HEK293 (cell line): Measurements from ENCODE around the gene TLR9.

Experiments
- CTCF ChIP-seq: fragments of 450-650 bp; formaldehyde crosslinking; IDR thresholded peaks from 2 replicates; pipeline ENCODE4 v1.5.1; 2016; ENCODE audit warnings: missing biosample characterization, missing genetic modification characterization
- KLF16 ChIP-seq: fragments of 450-650 bp; formaldehyde crosslinking; IDR thresholded peaks from 2 replicates; pipeline ENCODE4 v1.5.1; 2017; ENCODE audit warnings: missing biosample characterization, missing genetic modification characterization
- SP2 ChIP-seq: fragments of 450-650 bp; formaldehyde crosslinking; IDR thresholded peaks from 2 replicates; pipeline ENCODE4 v1.5.1; 2016; ENCODE audit warnings: missing biosample characterization, missing genetic modification characterization
- ZBTB21 ChIP-seq: fragments of 450-650 bp; formaldehyde crosslinking; IDR thresholded peaks from 2 replicates; pipeline ENCODE4 v1.5.1; 2017; ENCODE audit warnings: missing biosample characterization, missing genetic modification characterization
- ZFP37 ChIP-seq: fragments of 450-650 bp; formaldehyde crosslinking; IDR thresholded peaks from 2 replicates; pipeline ENCODE4 v1.5.1; 2016; ENCODE audit warnings: missing biosample characterization, missing genetic modification characterization
- ZNF211 ChIP-seq: fragments of 450-650 bp; formaldehyde crosslinking; IDR thresholded peaks from 2 replicates; pipeline ENCODE4 v1.5.1; 2016; ENCODE audit warnings: low read depth, missing biosample characterization, missing genetic modification characterization
- ZNF302 ChIP-seq: fragments of 450-650 bp; formaldehyde crosslinking; IDR thresholded peaks from 2 replicates; pipeline ENCODE4 v1.5.1; 2016; ENCODE audit warnings: missing biosample characterization, missing genetic modification characterization, low read depth
- ZNF362 ChIP-seq: fragments of 450-650 bp; formaldehyde crosslinking; IDR thresholded peaks from 2 replicates; pipeline ENCODE4 v1.5.1; 2016; ENCODE audit warnings: missing biosample characterization, missing genetic modification characterization
- ZNF639 ChIP-seq: fragments of 450-650 bp; formaldehyde crosslinking; IDR thresholded peaks from 2 replicates; pipeline ENCODE4 v1.5.1; 2016; ENCODE audit warnings: missing biosample characterization, missing genetic modification characterization
- ZNF670 ChIP-seq: fragments of 450-650 bp; formaldehyde crosslinking; IDR thresholded peaks from 2 replicates; pipeline ENCODE4 v1.5.1; 2016; ENCODE audit warnings: missing biosample characterization, missing genetic modification characterization, low read depth
- TF ChIP-seq, protein P1 (sequence below): fragments of 450-650 bp; formaldehyde crosslinking; IDR thresholded peaks from 2 replicates; pipeline ENCODE4 v1.5.1; 2016; ENCODE audit warnings: missing biosample characterization, missing genetic modification characterization, low read depth

DNA sequence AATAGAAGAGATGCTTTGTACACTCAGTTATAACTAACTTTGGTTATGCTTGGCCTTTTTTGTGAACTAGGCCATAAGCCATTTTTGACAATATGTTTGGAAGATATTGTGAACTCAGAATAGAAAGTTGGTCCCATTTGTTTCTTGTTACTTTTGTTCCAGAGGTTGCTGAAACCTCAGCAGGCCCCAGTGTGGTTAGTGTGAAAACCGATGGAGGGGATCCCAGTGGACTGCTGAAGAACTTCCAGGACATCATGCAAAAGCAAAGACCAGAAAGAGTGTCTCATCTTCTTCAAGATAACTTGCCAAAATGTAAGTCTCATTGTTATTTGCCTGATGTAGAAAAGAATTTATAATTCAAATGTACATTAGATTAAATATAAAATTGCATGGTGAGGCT lies 21.7 kb downstream of the TLR9 start:
- TF ChIP-seq ZNF670 (tag by site-specific recombination) (no peak), CTCF (tag by site-specific recombination) (no peak), ZNF211 (no peak), ZNF639 (tag by site-specific recombination) (no peak), KLF16 (tag by site-specific recombination) (no peak), ZNF302 (no peak), ZBTB21 (no peak), SP2 (tag by site-specific recombination) (no peak), ZNF362 (tag by site-specific recombination) (no peak), ZFP37 (tag by site-specific recombination) (no peak)
- TF ChIP-seq, protein P1, sequence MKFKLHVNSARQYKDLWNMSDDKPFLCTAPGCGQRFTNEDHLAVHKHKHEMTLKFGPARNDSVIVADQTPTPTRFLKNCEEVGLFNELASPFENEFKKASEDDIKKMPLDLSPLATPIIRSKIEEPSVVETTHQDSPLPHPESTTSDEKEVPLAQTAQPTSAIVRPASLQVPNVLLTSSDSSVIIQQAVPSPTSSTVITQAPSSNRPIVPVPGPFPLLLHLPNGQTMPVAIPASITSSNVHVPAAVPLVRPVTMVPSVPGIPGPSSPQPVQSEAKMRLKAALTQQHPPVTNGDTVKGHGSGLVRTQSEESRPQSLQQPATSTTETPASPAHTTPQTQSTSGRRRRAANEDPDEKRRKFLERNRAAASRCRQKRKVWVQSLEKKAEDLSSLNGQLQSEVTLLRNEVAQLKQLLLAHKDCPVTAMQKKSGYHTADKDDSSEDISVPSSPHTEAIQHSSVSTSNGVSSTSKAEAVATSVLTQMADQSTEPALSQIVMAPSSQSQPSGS (tag by site-specific recombination), result no peak
